ENCODE results near the gene PLA2G4A.

DNA sequence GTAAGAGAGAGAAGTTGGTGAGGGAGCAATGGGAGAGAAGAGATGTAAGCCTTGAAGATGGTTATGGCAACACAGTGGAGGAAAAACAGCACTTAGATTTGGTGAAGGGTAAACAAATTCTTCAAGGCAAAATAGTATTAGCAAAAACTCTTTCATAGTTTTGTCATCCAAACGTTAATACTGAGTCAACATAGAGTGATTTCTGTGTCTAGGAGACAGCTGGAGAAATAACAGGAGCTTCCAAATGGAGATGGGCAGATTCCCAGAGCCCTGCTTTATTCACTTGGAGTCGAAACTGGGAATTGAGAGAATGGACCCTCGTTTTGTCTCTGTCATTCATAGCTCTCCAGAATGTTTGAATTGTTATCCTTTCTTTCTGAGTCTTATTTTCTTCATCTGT lies 68.3 kb downstream of the PLA2G4A start:
- TF ChIP-seq GATA3 (IDR thresholded peaks at IDR 0.05; ENCODE audit: low read depth, low read length) (no peak), GATA2 (IDR thresholded peaks at IDR 0.05; ENCODE audit: low read depth, low read length) (no peak)

All from SH-SY5Y (cell line).